Measurements from ENCODE around the gene OLIG1.

DNA sequence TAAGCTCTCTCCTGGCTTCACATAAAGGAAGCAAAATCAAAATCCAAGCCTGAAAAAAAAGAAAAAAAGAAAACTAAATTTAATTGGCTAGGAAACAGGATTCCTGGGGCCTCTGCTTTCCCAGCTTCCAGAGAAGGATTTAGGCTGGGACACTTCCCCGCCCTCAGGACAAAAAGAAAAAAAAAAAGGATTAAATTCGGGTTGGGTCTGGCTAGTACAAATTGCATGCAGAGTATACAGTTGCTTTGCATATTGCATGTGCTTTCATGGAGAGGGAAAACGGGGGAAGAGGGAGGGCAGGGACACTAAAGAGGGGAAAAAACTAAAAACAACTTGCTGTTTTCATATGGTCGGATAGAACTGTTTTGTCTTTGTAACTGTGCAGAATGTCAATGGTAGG, 42.7 kb downstream of the OLIG1 start:
- TF ChIP-seq, protein P1, sequence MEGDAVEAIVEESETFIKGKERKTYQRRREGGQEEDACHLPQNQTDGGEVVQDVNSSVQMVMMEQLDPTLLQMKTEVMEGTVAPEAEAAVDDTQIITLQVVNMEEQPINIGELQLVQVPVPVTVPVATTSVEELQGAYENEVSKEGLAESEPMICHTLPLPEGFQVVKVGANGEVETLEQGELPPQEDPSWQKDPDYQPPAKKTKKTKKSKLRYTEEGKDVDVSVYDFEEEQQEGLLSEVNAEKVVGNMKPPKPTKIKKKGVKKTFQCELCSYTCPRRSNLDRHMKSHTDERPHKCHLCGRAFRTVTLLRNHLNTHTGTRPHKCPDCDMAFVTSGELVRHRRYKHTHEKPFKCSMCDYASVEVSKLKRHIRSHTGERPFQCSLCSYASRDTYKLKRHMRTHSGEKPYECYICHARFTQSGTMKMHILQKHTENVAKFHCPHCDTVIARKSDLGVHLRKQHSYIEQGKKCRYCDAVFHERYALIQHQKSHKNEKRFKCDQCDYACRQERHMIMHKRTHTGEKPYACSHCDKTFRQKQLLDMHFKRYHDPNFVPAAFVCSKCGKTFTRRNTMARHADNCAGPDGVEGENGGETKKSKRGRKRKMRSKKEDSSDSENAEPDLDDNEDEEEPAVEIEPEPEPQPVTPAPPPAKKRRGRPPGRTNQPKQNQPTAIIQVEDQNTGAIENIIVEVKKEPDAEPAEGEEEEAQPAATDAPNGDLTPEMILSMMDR (conservative IDR thresholded peaks at IDR 0.05) = no peak
- no peak for TF ChIP-seq EZH2 (IDR thresholded peaks at IDR 0.05; ENCODE audit: low read depth)

Data from PC-9 (cell line).